PC-9 (cell line): ENCODE results near the gene ZNF845.
"Not testable (repeated sequence)": the region's sequence is repeated elsewhere in the genome, so short reads cannot be mapped to it uniquely, and the experiment has no call there.

ENCODE experiments used
- CTCF ChIP-seq: fragments of 200-600 bp; sonication (generic); conservative IDR thresholded peaks from 2 replicates; pipeline ENCODE4 v1.6.1; 2017; ENCODE audit warnings: mixed run types, antibody characterized with exemption, mild to moderate bottlenecking, moderate library complexity
- EZH2 ChIP-seq: fragments of 200-600 bp; sonication (generic); IDR thresholded peaks from 2 replicates; pipeline ENCODE4 v1.8.0; 2017; ENCODE audit warnings: antibody characterized with exemption, low read depth

GRCh38 chr19:53397918-53398317, 64.4 kb downstream of the ZNF845 start:
- not testable (repeated sequence) for TF ChIP-seq CTCF, EZH2
